Endothelial cell of umbilical vein (primary cell): ENCODE measurements around the gene DOCK1. TPM values are rescaled to one million over a fixed set of nuclear protein-coding genes. Genes with fewer than 3 reads are reported as not detected.

ENCODE experiments used
- BruUV-seq: library from RNA; stranded (reverse); fragments of 400-500 nt; replicated peaks from 2 replicates; lab custom pipeline; 2021; lab: Mats Ljungman, UMichigan
- CTCF ChIA-PET: fragments of 300-600, 350-600 bp; sonication (Branson Sonifier 250); formaldehyde crosslinking; loops from one replicate; lab custom pipeline; 2021; ENCODE audit warnings: antibody characterized with exemption, inconsistent platforms; lab: Charles Lee
- POLR2A ChIA-PET: fragments of 300-600, 350-600 bp; sonication (Branson Sonifier 250); formaldehyde crosslinking; loops from one replicate; lab custom pipeline; 2021; ENCODE audit warnings: antibody characterized with exemption, inconsistent platforms; lab: Charles Lee
- DNase-seq: peaks from one replicate; pipeline ENCODE4 v3.0.0-alpha.2; 2011; ENCODE audit warnings: low read depth, low spot score
- FAIRE-seq: peaks from 2 replicates; lab custom pipeline; 2011; peaks lifted over from hg19 to GRCh38; lab: Jason Lieb, UNC
- H2AFZ ChIP-seq: 2 replicates; pipeline ENCODE4 v1.6.0; 2012; ENCODE audit warnings: low read depth, low read length, control low read depth, inconsistent platforms
- H3K27ac ChIP-seq: 2 replicates; pipeline ENCODE4 v1.5.1; 2011; ENCODE audit warnings: low read depth, mild to moderate bottlenecking, control low read depth, low read length, moderate library complexity; ENCODE audit not compliant: insufficient read depth
- H3K27me3 ChIP-seq, 2 experiments: 2 replicates each; pipeline versions ENCODE4 v1.6.0 to v1.6.1; 2011; ENCODE audit warnings: low read length in 2 of 2, mixed read lengths in 1 of 2; ENCODE audit not compliant: control insufficient read depth in 2 of 2, insufficient read depth in 2 of 2
- H3K36me3 ChIP-seq, 2 experiments: 2 replicates in 1 of 2; 3 replicates in 1 of 2; pipeline ENCODE4 v1.5.1; 2011; ENCODE audit warnings: low read length in 2 of 2, mild to moderate bottlenecking in 1 of 2, moderate library complexity in 1 of 2; ENCODE audit not compliant: control insufficient read depth in 2 of 2, insufficient read depth in 2 of 2; ENCODE audit errors: extremely low read depth in 1 of 2
- H3K4me1 ChIP-seq: 3 replicates; pipeline ENCODE4 v1.5.1; 2011; ENCODE audit warnings: mild to moderate bottlenecking, low read length; ENCODE audit not compliant: control insufficient read depth, insufficient read depth; ENCODE audit errors: extremely low read depth
- H3K4me2 ChIP-seq: 2 replicates; pipeline ENCODE4 v1.6.1; 2011; ENCODE audit warnings: low read length, control low read depth, mixed read lengths; ENCODE audit not compliant: insufficient read depth
- H3K4me3 ChIP-seq, 3 experiments: fragments of 200-600 bp in 1 of 3; sonication (generic), shearing (Covaris generic) in 1 of 3; replicated peaks in 1 of 3; 2 replicates each; pipeline ENCODE4 v1.5.1; 2011 to 2016; ENCODE audit warnings: control low read depth in 3 of 3, low read length in 3 of 3, mild to moderate bottlenecking in 2 of 3, inconsistent platforms in 1 of 3, low read depth in 1 of 3, moderate library complexity in 1 of 3; ENCODE audit not compliant: insufficient read depth in 1 of 3
- H3K79me2 ChIP-seq: 2 replicates; pipeline ENCODE4 v1.6.0; 2012; ENCODE audit warnings: low read length, inconsistent platforms; ENCODE audit not compliant: control insufficient read depth, insufficient read depth
- H3K9ac ChIP-seq: replicated peaks from 2 replicates; pipeline ENCODE3; 2011; ENCODE audit warnings: low read length, control low read depth; ENCODE audit not compliant: insufficient read depth; ENCODE audit errors: extremely low read depth
- H3K9me1 ChIP-seq: replicated peaks from 3 replicates; pipeline ENCODE4 v1.6.0; 2011; ENCODE audit warnings: mild to moderate bottlenecking, low read length; ENCODE audit not compliant: control insufficient read depth, insufficient read depth; ENCODE audit errors: extremely low read depth
- H3K9me3 ChIP-seq: replicated peaks from 2 replicates; pipeline ENCODE4 v1.5.1; 2012; ENCODE audit warnings: low read length, inconsistent platforms; ENCODE audit not compliant: control insufficient read depth, insufficient read depth
- H4K20me1 ChIP-seq: replicated peaks from 2 replicates; pipeline ENCODE3; 2011; ENCODE audit warnings: mild to moderate bottlenecking, low read length; ENCODE audit not compliant: control insufficient read depth, insufficient read depth; ENCODE audit errors: extremely low read depth
- CTCF ChIP-seq, 2 donors: IDR thresholded peaks; 1 replicate in 1 of 2; 2 replicates in 1 of 2; pipeline ENCODE4 v1.5.1; 2011; ENCODE audit warnings: low read length in 2 of 2, mild to moderate bottlenecking in 2 of 2, moderate library complexity in 2 of 2, control low read depth in 1 of 2, inconsistent platforms in 1 of 2, low read depth in 1 of 2; ENCODE audit not compliant: insufficient read depth in 1 of 2; ENCODE audit errors: extremely low read depth in 1 of 2
- EZH2 ChIP-seq: IDR thresholded peaks from 2 replicates; pipeline ENCODE4 v1.6.1; 2012; ENCODE audit warnings: borderline replicate concordance, low read depth, mild to moderate bottlenecking, moderate library complexity, low read length, inconsistent platforms; ENCODE audit not compliant: severe bottlenecking
- FOS ChIP-seq: IDR thresholded peaks from 2 replicates; pipeline ENCODE4 v1.6.1; 2011; ENCODE audit warnings: mild to moderate bottlenecking, low read length, moderate library complexity, borderline replicate concordance; ENCODE audit not compliant: insufficient read depth
- GATA2 ChIP-seq: IDR thresholded peaks from 2 replicates; pipeline ENCODE4 v1.7.0; 2011; ENCODE audit warnings: low read depth, mild to moderate bottlenecking, moderate library complexity, mixed read lengths, low read length; ENCODE audit not compliant: insufficient read length, insufficient read depth
- JUN ChIP-seq: IDR thresholded peaks from 2 replicates; pipeline ENCODE4 v1.6.1; 2011; ENCODE audit warnings: borderline replicate concordance, low read depth; ENCODE audit not compliant: insufficient read length, insufficient read depth
- MAX ChIP-seq: IDR thresholded peaks from 2 replicates; pipeline ENCODE4 v1.6.1; 2011; ENCODE audit not compliant: insufficient read depth, insufficient read length
- MYC ChIP-seq: IDR thresholded peaks from one replicate; pipeline ENCODE4 v1.6.1; 2011; ENCODE audit warnings: mild to moderate bottlenecking, low read depth, low read length
- POLR2A ChIP-seq: IDR thresholded peaks from 2 replicates; pipeline ENCODE4 v1.6.1; 2012; ENCODE audit warnings: low read depth, mild to moderate bottlenecking, control low read depth, low read length
- POLR2AphosphoS5 ChIP-seq: IDR thresholded peaks from 2 replicates; pipeline ENCODE4 v1.6.1; 2012; ENCODE audit warnings: low read depth, mild to moderate bottlenecking, control low read depth, low read length, moderate library complexity; ENCODE audit not compliant: insufficient read depth
- dilution Hi-C: fragments of 300-500 bp; cut with MboI; formaldehyde crosslinking; loops from one replicate; pipeline ENCODE4 v1.15.0; 2019; ENCODE audit warnings: low sequenced_read_pairs; ENCODE audit not compliant: extremely low pct_ligation_motif_present
- intact Hi-C: fragments of 100-400 bp; cut with micrococcal nuclease; formaldehyde crosslinking; loops from one replicate; pipeline ENCODE4 v1.10.0; 2022
- polyA plus RNA-seq, 4 experiments: library from polyadenylated mRNA; depleted of rRNA in 3 of 4; stranded (reverse) in 3 of 4; unstranded in 1 of 4; fragments of >200 nt; gene quantifications; 2 replicates each; pipeline versions ENCODE4 v1.2.1 to v1.2.3, GENCODE V29; 2011 to 2012; ENCODE audit warnings: missing spikeins in 1 of 4
- total RNA-seq: library from RNA; stranded (reverse); gene quantifications from 2 replicates; pipeline ENCODE4 v1.2.3, GENCODE V29; 2021

DOCK1 gene
- total and polyA plus RNA-seq, 2 donors (not counting 3 experiments of a cell fraction or from before 2014, with no cell fraction given), result 22.5 to 83.1 TPM

GRCh38 chr10:126876456-126876855 is 28.8 kb upstream of the DOCK1 start:
- intact Hi-C loops (no loop called here), dilution Hi-C loops (no loop called here)
- Histone ChIP-seq H3K4me3 (no peak overlapping the region), H3K27me3 (no peaks in the 10 kb centered on the region), H3K4me2 (no peak overlapping the region), H4K20me1 (no peaks in the 10 kb centered on the region), H3K9me1 (no peaks in the 10 kb centered on the region), H3K9me3 (no peaks in the 10 kb centered on the region), H3K9ac (no peak overlapping the region), H3K27ac (no peak overlapping the region), H3K4me1 (no peaks in the 10 kb centered on the region), H3K79me2 (no peaks in the 10 kb centered on the region), H2AFZ (no peak overlapping the region), H3K36me3 (no peaks in the 10 kb centered on the region)
- POLR2A ChIA-PET, result no interaction called here
- FAIRE-seq, result no peak
- BruUV-seq, result no TSS peak
- TF ChIP-seq FOS (no peak), POLR2AphosphoS5 (no peak), MYC (no peak), EZH2 (no peak), GATA2 (no peak), CTCF (IDR thresholded peaks at IDR 0.05; ENCODE audit: extremely low read depth in 1 of 2, insufficient read depth in 1 of 2, low read depth in 1 of 2, low read length in 2 of 2) (no peak), MAX (no peak), POLR2A (no peak), JUN (no peak)
- DNase-seq, result no peak
- CTCF ChIA-PET, result no interaction called here
